ENCODE measurements around the gene SLC25A29. TPM values are rescaled to one million over a fixed set of nuclear protein-coding genes. Genes with fewer than 3 reads are reported as not detected.
A peak's percentile ranks its signal among the peaks of the same experiment; 100 is the strongest.
"Not testable (repeated sequence)": the region's sequence is repeated elsewhere in the genome, so short reads cannot be mapped to it uniquely, and the experiment has no call there.

Gene SLC25A29
- total and polyA plus RNA-seq, 2 donors (not counting 1 experiment from before 2014, with no cell fraction given): 6.2 to 24.1 TPM

DNA sequence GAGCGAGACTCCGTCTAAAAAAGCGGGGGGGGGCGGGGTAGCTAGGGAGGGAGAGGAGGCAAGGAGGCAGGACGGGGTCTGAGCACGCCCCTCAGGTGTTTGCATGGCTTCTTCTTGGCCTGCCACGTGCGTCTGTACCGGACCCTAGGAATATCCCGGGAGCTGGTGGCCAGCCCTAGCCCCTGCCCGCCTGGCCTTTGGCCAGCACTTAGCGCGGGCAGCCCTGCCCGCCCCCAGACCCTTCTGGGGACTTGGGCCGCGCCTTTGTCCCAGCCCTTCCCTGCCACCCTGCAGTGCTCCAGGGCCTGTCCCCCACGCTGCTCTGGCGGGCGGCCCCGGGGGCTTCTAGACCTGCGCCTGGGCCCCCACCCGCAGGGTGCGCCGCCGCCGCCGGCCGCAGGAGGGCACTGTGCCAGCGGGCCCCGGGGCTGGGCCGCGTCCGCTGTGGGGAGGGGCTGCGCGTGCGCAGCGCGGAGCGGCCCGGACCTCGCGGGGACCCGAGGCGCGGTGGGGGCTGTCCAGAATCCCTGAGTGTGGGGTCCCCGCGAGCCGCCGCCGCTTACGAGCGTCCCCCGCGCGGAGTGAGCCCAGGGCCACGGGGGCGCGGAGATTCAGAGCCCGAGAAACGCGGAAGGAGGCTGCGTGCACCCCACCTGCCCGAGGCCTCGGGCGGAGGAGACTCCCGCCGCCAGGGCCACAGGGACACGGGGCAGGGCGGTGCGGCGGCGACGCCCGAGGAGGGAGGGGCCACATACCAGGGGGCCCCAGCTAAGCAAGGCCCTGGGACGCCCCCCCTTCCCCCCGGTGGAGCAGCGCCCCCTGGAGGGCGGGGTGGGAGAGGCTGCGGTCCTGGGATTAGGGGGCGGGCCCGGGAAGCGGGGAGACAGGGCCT is 21.0 kb downstream of the SLC25A29 start:
- H3K4me3 ChIP-seq (replicated peaks in 1 of 4; ENCODE audit: control extremely low read depth in 1 of 4, insufficient read depth in 1 of 4, low read depth in 3 of 4, low read length in 4 of 4): peak overlapping the region; percentile 57 to 77 (median 72)
- H3K9ac ChIP-seq (ENCODE audit: insufficient read depth, low read length): peak overlapping the region; percentile 92
- no peaks in the 10 kb centered on the region for H3K9me3 ChIP-seq (ENCODE audit: control insufficient read depth, insufficient read depth, low read depth, low read length)
- H3K36me3 ChIP-seq (ENCODE audit: control insufficient read depth, insufficient read depth, low read length): peaks cover 3% of the 10 kb centered on the region
- DNase-seq (ENCODE audit: low read depth in 2 of 2): peak; percentile 43 to 53
- H3K4me2 ChIP-seq (ENCODE audit: extremely low read depth, insufficient read depth, low read length): peak overlapping the region; percentile 97
- H3K27me3 ChIP-seq (ENCODE audit: control insufficient read depth, insufficient read depth, low read length): no peaks in the 10 kb centered on the region
- peak overlapping the region; percentile 87 for H3K27ac ChIP-seq (ENCODE audit: insufficient read depth, low read length)
- peaks cover 5% of the 10 kb centered on the region for H3K4me1 ChIP-seq (ENCODE audit: control insufficient read depth, extremely low read depth, insufficient read depth, low read length)
- no peak for TF ChIP-seq EZH2 (IDR thresholded peaks at IDR 0.05; ENCODE audit: low read length, missing control alignments)
- TF ChIP-seq, protein P1, sequence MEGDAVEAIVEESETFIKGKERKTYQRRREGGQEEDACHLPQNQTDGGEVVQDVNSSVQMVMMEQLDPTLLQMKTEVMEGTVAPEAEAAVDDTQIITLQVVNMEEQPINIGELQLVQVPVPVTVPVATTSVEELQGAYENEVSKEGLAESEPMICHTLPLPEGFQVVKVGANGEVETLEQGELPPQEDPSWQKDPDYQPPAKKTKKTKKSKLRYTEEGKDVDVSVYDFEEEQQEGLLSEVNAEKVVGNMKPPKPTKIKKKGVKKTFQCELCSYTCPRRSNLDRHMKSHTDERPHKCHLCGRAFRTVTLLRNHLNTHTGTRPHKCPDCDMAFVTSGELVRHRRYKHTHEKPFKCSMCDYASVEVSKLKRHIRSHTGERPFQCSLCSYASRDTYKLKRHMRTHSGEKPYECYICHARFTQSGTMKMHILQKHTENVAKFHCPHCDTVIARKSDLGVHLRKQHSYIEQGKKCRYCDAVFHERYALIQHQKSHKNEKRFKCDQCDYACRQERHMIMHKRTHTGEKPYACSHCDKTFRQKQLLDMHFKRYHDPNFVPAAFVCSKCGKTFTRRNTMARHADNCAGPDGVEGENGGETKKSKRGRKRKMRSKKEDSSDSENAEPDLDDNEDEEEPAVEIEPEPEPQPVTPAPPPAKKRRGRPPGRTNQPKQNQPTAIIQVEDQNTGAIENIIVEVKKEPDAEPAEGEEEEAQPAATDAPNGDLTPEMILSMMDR (conservative IDR thresholded peaks at IDR 0.05 in 1 of 2, IDR thresholded peaks at IDR 0.05 in 1 of 2; ENCODE audit: low read depth in 1 of 2, low read length in 2 of 2): peak; percentile 62 to 76
- H3K79me2 ChIP-seq (ENCODE audit: control insufficient read depth, insufficient read depth, low read length): peaks cover 3% of the 10 kb centered on the region
- H4K20me1 ChIP-seq (ENCODE audit: control insufficient read depth, extremely low read depth, insufficient read depth, low read length): no peaks in the 10 kb centered on the region
- H2AFZ ChIP-seq (ENCODE audit: low read length): peak overlapping the region; percentile 69

DNA sequence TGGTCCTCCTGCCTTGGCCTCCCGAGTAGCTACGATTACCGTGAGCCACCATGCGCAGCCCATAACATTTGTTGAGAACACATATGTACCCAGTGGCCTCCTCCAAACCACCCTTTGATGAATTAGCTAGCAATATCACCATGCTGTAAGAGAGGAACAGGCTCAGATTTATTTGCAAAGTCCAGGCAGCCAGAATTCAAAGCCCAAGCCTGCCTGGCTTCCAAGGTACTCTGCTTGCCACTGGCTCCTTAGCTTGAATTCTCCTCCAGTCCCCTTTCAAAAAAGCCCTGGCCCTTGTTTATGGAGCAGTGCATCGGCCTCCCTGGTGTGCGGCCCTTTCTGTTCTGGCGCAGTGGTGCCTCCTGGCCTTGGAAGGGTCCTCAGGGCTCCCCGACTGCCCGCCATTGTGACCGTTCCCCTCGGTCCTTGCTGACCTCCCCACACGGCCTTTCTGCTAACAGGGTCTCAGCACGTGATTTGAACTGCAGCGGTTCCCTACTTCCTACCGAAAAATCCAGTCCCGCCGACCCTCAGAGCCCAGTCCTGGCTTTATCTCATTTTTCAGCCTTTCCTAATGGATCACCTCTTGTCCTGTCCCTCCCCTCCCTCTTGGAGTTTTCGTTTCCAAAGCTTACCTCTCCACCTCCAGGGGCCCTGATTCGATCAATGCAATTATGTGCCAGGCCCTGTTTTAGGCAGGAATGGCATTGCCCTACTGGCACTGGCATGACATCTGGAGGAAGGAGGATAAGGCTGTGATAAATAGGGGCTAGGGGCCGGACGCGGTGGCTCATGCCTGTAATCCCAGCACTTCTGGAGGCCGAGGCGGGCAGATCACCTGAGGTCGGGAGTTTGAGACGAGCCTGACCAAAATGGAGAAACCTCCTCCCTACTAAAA is 22.0 kb downstream of the SLC25A29 start:
- H3K27me3 ChIP-seq (ENCODE audit: control insufficient read depth, insufficient read depth, low read length): no peaks in the 10 kb centered on the region
- H3K36me3 ChIP-seq (ENCODE audit: control insufficient read depth, insufficient read depth, low read length): no peaks in the 10 kb centered on the region
- no peaks in the 10 kb centered on the region for H3K9me3 ChIP-seq (ENCODE audit: control insufficient read depth, insufficient read depth, low read depth, low read length)
- H3K4me3 ChIP-seq (replicated peaks in 1 of 4; ENCODE audit: control extremely low read depth in 1 of 4, insufficient read depth in 1 of 4, low read depth in 3 of 4, low read length in 4 of 4): peak overlapping the region in 2 of 4 experiments; percentile 6 to 77
- H3K79me2 ChIP-seq (ENCODE audit: control insufficient read depth, insufficient read depth, low read length): peaks cover 10% of the 10 kb centered on the region
- peaks cover 5% of the 10 kb centered on the region for H3K4me1 ChIP-seq (ENCODE audit: control insufficient read depth, extremely low read depth, insufficient read depth, low read length)
- peak overlapping the region; percentile 13 for H3K4me2 ChIP-seq (ENCODE audit: extremely low read depth, insufficient read depth, low read length)
- DNase-seq (ENCODE audit: low read depth in 2 of 2): no peak
- no peaks in the 10 kb centered on the region for H4K20me1 ChIP-seq (ENCODE audit: control insufficient read depth, extremely low read depth, insufficient read depth, low read length)
- no peak overlapping the region for H2AFZ ChIP-seq (ENCODE audit: low read length)
- H3K9ac ChIP-seq (ENCODE audit: insufficient read depth, low read length): no peak overlapping the region
- TF ChIP-seq, protein P1 (conservative IDR thresholded peaks at IDR 0.05 in 1 of 2, IDR thresholded peaks at IDR 0.05 in 1 of 2; ENCODE audit: low read depth in 1 of 2, low read length in 2 of 2): no peak
- no peak for TF ChIP-seq EZH2 (IDR thresholded peaks at IDR 0.05; ENCODE audit: low read length, missing control alignments)
- no peak overlapping the region for H3K27ac ChIP-seq (ENCODE audit: insufficient read depth, low read length)

DNA sequence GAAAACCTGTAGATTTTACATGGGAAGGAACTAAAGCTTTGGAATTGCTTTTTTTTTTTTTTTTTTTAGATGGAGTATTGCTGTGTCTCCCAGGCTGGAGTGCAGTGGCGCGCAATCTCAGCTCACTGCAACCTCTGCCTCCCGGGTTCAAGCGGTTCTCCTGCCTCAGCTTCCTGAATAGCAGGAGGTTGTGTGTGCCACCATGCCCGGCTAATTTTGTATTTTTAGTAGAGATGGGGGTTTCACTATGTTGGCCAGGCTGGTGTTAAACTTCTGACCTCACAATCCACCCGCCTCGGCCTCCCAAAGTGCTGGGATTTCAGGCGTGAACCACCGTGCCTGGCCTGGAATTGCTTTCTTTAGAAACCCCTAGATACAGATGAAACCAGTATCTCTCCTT is 22.8 kb downstream of the SLC25A29 start:
- H3K36me3 ChIP-seq (ENCODE audit: control insufficient read depth, insufficient read depth, low read length); H3K4me2 ChIP-seq (ENCODE audit: extremely low read depth, insufficient read depth, low read length); H2AFZ ChIP-seq (ENCODE audit: low read length); H3K9me3 ChIP-seq (ENCODE audit: control insufficient read depth, insufficient read depth, low read depth, low read length); H3K27me3 ChIP-seq (ENCODE audit: control insufficient read depth, insufficient read depth, low read length); H3K27ac ChIP-seq (ENCODE audit: insufficient read depth, low read length); DNase-seq (ENCODE audit: low read depth in 2 of 2); H3K9ac ChIP-seq (ENCODE audit: insufficient read depth, low read length); H3K4me3 ChIP-seq (replicated peaks in 1 of 4; ENCODE audit: control extremely low read depth in 1 of 4, insufficient read depth in 1 of 4, low read depth in 3 of 4, low read length in 4 of 4); H4K20me1 ChIP-seq (ENCODE audit: control insufficient read depth, extremely low read depth, insufficient read depth, low read length); H3K4me1 ChIP-seq (ENCODE audit: control insufficient read depth, extremely low read depth, insufficient read depth, low read length): not testable (repeated sequence)
- peaks cover 11% of the 10 kb centered on the region for H3K79me2 ChIP-seq (ENCODE audit: control insufficient read depth, insufficient read depth, low read length)
